ENCODE data around the gene KCNQ4. TPM values are rescaled to one million over a fixed set of nuclear protein-coding genes. Genes with fewer than 3 reads are reported as not detected.

The KCNQ4 gene
- total and polyA plus RNA-seq, 2 experiments from 2014 or later: 1.3 to 3.0 TPM

GRCh38 chr1:40776236-40777072, 7.1 kb upstream of the KCNQ4 start:
- no peak overlapping the region for H3K4me3 Mint-ChIP-seq
- H3K4me1 ChIP-seq (ENCODE audit: insufficient read depth): peaks cover 24% of the 10 kb centered on the region
- peaks cover 17% of the 10 kb centered on the region for H3K27me3 Mint-ChIP-seq (ENCODE audit: insufficient read depth, low read depth, poor library complexity)
- peaks cover 49% of the 10 kb centered on the region for H3K4me1 Mint-ChIP-seq
- H4K20me1 ChIP-seq (replicated peaks; ENCODE audit: insufficient read depth): no peaks in the 10 kb centered on the region
- no peak for DNase-seq (ENCODE audit: low spot score)
- H3K36me3 ChIP-seq (ENCODE audit: insufficient read depth): 0 out of 2 replicates have a peak, but pooled peaks cover 6% of the 10 kb centered on the region
- H2AFZ ChIP-seq: no peak overlapping the region
- H3K4me3 ChIP-seq: no peak overlapping the region
- H3K27ac ChIP-seq (ENCODE audit: low read depth): no peak overlapping the region
- no peak for TF ChIP-seq ZNF114 (CRISPR knock-in tag; IDR thresholded peaks at IDR 0.05)
- TF ChIP-seq REST (IDR thresholded peaks at IDR 0.05; ENCODE audit: unreplicated experiment): no peak
- TF ChIP-seq EZH2phosphoT487 (IDR thresholded peaks at IDR 0.05; ENCODE audit: unreplicated experiment): no peak
- TF ChIP-seq STAT1 (IDR thresholded peaks at IDR 0.05; ENCODE audit: unreplicated experiment): no peak
- TF ChIP-seq POLR2AphosphoS5 (IDR thresholded peaks at IDR 0.05; ENCODE audit: low read depth): no peak
- no peak for TF ChIP-seq ETS1 (IDR thresholded peaks at IDR 0.05)
- no peak for TF ChIP-seq NANOG (IDR thresholded peaks at IDR 0.05; ENCODE audit: borderline replicate concordance)
- no peak for TF ChIP-seq JUNB (IDR thresholded peaks at IDR 0.05; ENCODE audit: unreplicated experiment)
- TF ChIP-seq ZNF331 (CRISPR knock-in tag; IDR thresholded peaks at IDR 0.05; ENCODE audit: low read depth): no peak
- no peak for TF ChIP-seq CTCF (conservative IDR thresholded peaks at IDR 0.05; ENCODE audit: low read depth in 2 of 2)
- TF ChIP-seq ZNF462 (CRISPR knock-in tag; IDR thresholded peaks at IDR 0.05): no peak
- no peak for TF ChIP-seq CREB1 (CRISPR knock-in tag; IDR thresholded peaks at IDR 0.05; ENCODE audit: low read depth)
- TF ChIP-seq EZH2 (IDR thresholded peaks at IDR 0.05; ENCODE audit: low read depth, unreplicated experiment): no peak
- peaks cover 13% of the 10 kb centered on the region for H3F3A ChIP-seq (replicated peaks; ENCODE audit: low read depth)
- H3K4me2 ChIP-seq: no peak overlapping the region
- no peaks in the 10 kb centered on the region for H3K9me2 ChIP-seq (ENCODE audit: insufficient read depth)
- peaks cover 20% of the 10 kb centered on the region for H3K9me3 Mint-ChIP-seq
- peaks cover 46% of the 10 kb centered on the region for H3K36me3 Mint-ChIP-seq (ENCODE audit: low read depth)
- H3K27ac Mint-ChIP-seq: no peak overlapping the region
- peaks cover 10% of the 10 kb centered on the region for H3K27me3 ChIP-seq (ENCODE audit: insufficient read depth)
- no peak for ATAC-seq
- H3K79me2 ChIP-seq (replicated peaks; ENCODE audit: insufficient read depth): no peaks in the 10 kb centered on the region

Data from GM23338 (cell line).